Endodermal cell (in vitro differentiated cells): ENCODE results near the gene UBE2K. TPM values are rescaled to one million over a fixed set of nuclear protein-coding genes. Genes with fewer than 3 reads are reported as not detected.
A peak's percentile ranks its signal among the peaks of the same experiment; 100 is the strongest.
"Not testable (repeated sequence)": the region's sequence is repeated elsewhere in the genome, so short reads cannot be mapped to it uniquely, and the experiment has no call there.

Experiments used
- DNase-seq: peaks from one replicate; pipeline ENCODE4 v3.0.0-alpha.2; 2017
- H3K27ac ChIP-seq: 2 replicates; pipeline ENCODE4 v1.5.1; 2013; ENCODE audit warnings: mild to moderate bottlenecking, low read depth, low read length, moderate library complexity
- H3K27me3 ChIP-seq: 2 replicates; pipeline ENCODE4 v1.6.1; 2013; ENCODE audit warnings: mild to moderate bottlenecking, low read length, moderate library complexity; ENCODE audit not compliant: insufficient read depth, control insufficient read depth, poor library complexity, severe bottlenecking
- H3K36me3 ChIP-seq: 2 replicates; pipeline ENCODE4 v1.7.0; 2013; ENCODE audit warnings: mild to moderate bottlenecking, low read length, moderate library complexity; ENCODE audit not compliant: control insufficient read depth, insufficient read depth
- H3K4me1 ChIP-seq: one replicate; pipeline ENCODE4 v1.7.0; 2013; ENCODE audit warnings: low read length; ENCODE audit not compliant: control insufficient read depth, insufficient read depth
- H3K4me3 ChIP-seq: 2 replicates; pipeline ENCODE4 v1.5.1; 2013; ENCODE audit warnings: mild to moderate bottlenecking, low read length, moderate library complexity
- H3K9ac ChIP-seq: 2 replicates; pipeline ENCODE4 v1.6.1; 2013; ENCODE audit warnings: mild to moderate bottlenecking, low read length, moderate library complexity; ENCODE audit not compliant: poor library complexity, severe bottlenecking; ENCODE audit errors: extremely low read depth
- H3K9me3 ChIP-seq: 2 replicates; pipeline ENCODE4 v1.6.1; 2013; ENCODE audit warnings: mild to moderate bottlenecking, low read length, moderate library complexity; ENCODE audit not compliant: control insufficient read depth
- H3K27ac Mint-ChIP-seq: 2 replicates; pipeline ENCODE4 v1.8.0; 2020; ENCODE audit warnings: mixed read lengths
- H3K27me3 Mint-ChIP-seq: 2 replicates; pipeline ENCODE4 v1.8.0; 2021; ENCODE audit warnings: mild to moderate bottlenecking, mixed read lengths; ENCODE audit not compliant: insufficient read depth
- H3K36me3 Mint-ChIP-seq: 2 replicates; pipeline ENCODE4 v1.8.0; 2020; ENCODE audit warnings: low read depth, mixed read lengths
- H3K4me1 Mint-ChIP-seq: 2 replicates; pipeline ENCODE4 v1.8.0; 2020; ENCODE audit warnings: mixed read lengths
- H3K4me3 Mint-ChIP-seq: 2 replicates; pipeline ENCODE4 v1.8.0; 2020; ENCODE audit warnings: mild to moderate bottlenecking, moderate library complexity, mixed read lengths
- H3K9me3 Mint-ChIP-seq: 2 replicates; pipeline ENCODE4 v1.8.0; 2020; ENCODE audit warnings: mild to moderate bottlenecking, mixed read lengths
- WGBS, 2 experiments: methylation state at CpG; one replicate each; pipeline versions ENCODE4 v1.1.5 to v1.1.7; 2013; ENCODE audit warnings: missing lambda C conversion rate in 2 of 2, mixed read lengths in 1 of 2; ENCODE audit not compliant: insufficient coverage in 1 of 2, insufficient read length in 1 of 2; 5-methylcytosine and 5-hydroxymethylcytosine counted together
- total RNA-seq, 2 donors: library from RNA; stranded (reverse); fragmentation: NEBNext Ultra II Directional in 1 of 2; extraction: Animal tissue kit (Norgen Biotek cat#: 25700) in 1 of 2; gene quantifications; 2 replicates in 1 of 2; 3 replicates in 1 of 2; pipeline ENCODE4 v1.2.1, GENCODE V29; 2021
- TF ChIP-seq, protein P1 (sequence below): fragments of 200-600 bp; sonication (generic); conservative IDR thresholded peaks from 2 replicates; pipeline ENCODE4 v1.5.0; 2021; ENCODE audit warnings: antibody characterized with exemption, mild to moderate bottlenecking

UBE2K gene
- total RNA-seq, 2 donors from 2014 or later, result 139 to 143 TPM

- no peak overlapping the region for H3K9ac ChIP-seq
- Mint-ChIP-seq H3K36me3 (peaks cover 2% of the 10 kb centered on the region), H3K4me3 (no peak overlapping the region), H3K27ac (no peak overlapping the region), H3K9me3 (peaks cover 10% of the 10 kb centered on the region), H3K27me3 (no peaks in the 10 kb centered on the region), H3K4me1 (no peaks in the 10 kb centered on the region)
- no peaks in the 10 kb centered on the region for H3K4me1 ChIP-seq
- no peak overlapping the region for H3K4me3 ChIP-seq
- TF ChIP-seq, protein P1, sequence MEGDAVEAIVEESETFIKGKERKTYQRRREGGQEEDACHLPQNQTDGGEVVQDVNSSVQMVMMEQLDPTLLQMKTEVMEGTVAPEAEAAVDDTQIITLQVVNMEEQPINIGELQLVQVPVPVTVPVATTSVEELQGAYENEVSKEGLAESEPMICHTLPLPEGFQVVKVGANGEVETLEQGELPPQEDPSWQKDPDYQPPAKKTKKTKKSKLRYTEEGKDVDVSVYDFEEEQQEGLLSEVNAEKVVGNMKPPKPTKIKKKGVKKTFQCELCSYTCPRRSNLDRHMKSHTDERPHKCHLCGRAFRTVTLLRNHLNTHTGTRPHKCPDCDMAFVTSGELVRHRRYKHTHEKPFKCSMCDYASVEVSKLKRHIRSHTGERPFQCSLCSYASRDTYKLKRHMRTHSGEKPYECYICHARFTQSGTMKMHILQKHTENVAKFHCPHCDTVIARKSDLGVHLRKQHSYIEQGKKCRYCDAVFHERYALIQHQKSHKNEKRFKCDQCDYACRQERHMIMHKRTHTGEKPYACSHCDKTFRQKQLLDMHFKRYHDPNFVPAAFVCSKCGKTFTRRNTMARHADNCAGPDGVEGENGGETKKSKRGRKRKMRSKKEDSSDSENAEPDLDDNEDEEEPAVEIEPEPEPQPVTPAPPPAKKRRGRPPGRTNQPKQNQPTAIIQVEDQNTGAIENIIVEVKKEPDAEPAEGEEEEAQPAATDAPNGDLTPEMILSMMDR, result no peak
- H3K27me3 ChIP-seq, result no peaks in the 10 kb centered on the region
- no peak overlapping the region for H3K27ac ChIP-seq
- peak; percentile 41 for DNase-seq
- H3K9me3 ChIP-seq, result no peaks in the 10 kb centered on the region
- 91 to 93% methylated on average over 5 to 6 of the region's 6 CpGs for WGBS, 2 experiments
- H3K36me3 ChIP-seq, result no peaks in the 10 kb centered on the region
Observed at GRCh38 chr4:39812500-39812899, 114.6 kb downstream of the UBE2K start.

- H3K36me3 ChIP-seq, H3K27ac ChIP-seq, DNase-seq, H3K4me1 Mint-ChIP-seq, H3K27me3 Mint-ChIP-seq, H3K9me3 ChIP-seq, H3K4me3 ChIP-seq, H3K36me3 Mint-ChIP-seq, H3K4me1 ChIP-seq, H3K27me3 ChIP-seq, H3K4me3 Mint-ChIP-seq, H3K9ac ChIP-seq, H3K27ac Mint-ChIP-seq: not testable (repeated sequence)
- no CpG with 5 or more reads among the region's 1 CpG for WGBS, 2 experiments
- H3K9me3 Mint-ChIP-seq, result peaks cover 10% of the 10 kb centered on the region
Observed at GRCh38 chr4:39813033-39813432, 115.1 kb downstream of the UBE2K start.

DNA sequence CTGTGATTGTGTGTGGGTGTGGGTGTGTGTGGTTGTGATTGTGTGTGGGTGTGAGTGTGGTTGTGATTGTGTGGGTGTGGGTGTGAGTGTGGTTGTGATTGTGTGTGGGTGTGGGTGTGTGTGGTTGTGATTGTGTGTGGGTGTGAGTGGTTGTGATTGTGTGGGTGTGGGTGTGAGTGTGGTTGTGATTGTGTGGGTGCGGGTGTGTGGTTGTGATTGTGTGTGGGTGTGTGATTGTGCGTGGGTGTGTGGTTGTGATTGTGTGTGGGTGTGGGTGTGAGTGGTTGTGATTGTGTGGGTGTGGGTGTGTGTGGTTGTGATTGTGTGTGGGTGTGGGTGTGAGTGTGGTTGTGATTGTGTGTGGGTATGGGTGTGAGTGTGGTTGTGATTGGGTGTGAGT, 115.8 kb downstream of the UBE2K start:
- not testable (repeated sequence) for H3K36me3 ChIP-seq, H3K27ac ChIP-seq, H3K27ac Mint-ChIP-seq, H3K9me3 ChIP-seq, H3K36me3 Mint-ChIP-seq, DNase-seq, H3K4me3 ChIP-seq, H3K27me3 ChIP-seq, H3K4me1 Mint-ChIP-seq, H3K9ac ChIP-seq, H3K4me3 Mint-ChIP-seq, H3K27me3 Mint-ChIP-seq, H3K4me1 ChIP-seq
- WGBS, 2 experiments, result 31 to 60% methylated on average over 1 to 2 of the region's 2 CpGs
- peaks cover 10% of the 10 kb centered on the region for H3K9me3 Mint-ChIP-seq

DNA sequence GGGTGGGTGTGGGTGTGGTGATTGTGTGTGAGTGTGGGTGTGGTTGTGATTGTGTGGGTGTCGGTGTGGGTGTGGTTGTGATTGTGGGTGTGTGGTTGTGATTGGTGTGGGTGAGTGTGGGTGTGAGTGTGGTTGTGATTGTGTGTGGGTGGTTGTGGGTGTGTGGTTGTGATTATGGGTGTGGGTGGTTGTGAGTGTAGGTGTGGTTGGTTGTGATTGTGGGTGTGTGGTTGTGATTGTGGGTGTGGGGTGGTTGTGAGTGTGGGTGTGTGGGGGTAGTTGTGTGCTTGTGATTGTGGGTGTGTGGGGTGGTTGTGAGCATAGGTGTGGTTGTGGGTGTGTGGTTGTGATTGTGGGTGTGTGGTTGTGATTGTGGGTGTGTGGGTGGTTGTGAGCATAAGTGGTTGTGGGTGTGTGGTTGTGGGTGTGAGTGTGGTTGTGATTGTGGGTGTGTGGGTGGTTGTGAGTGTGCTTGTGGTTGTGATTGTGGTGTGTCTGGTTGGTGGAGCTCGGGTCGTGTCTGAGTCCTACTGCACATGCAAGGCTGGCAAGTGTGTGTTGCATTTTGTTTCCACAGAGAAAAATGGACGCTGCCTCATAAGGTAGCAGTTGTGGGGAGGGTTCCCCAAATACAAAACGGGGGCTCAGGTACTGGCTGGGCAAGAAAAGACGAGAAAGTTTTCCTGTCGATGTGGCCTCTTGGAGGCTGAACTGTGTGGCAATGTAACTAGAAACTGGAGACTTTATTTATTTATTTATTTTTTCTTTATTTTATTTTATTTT, 116.7 kb downstream of the UBE2K start:
- 96 to 98% methylated on average over 4 to 7 of the region's 7 CpGs for WGBS, 2 experiments
- H3K27me3 Mint-ChIP-seq, result no peaks in the 10 kb centered on the region
- TF ChIP-seq, protein P1, result no peak
- H3K9ac ChIP-seq, result no peak overlapping the region
- no peak overlapping the region for H3K4me3 ChIP-seq
- H3K9me3 ChIP-seq, result no peaks in the 10 kb centered on the region
- peaks cover 2% of the 10 kb centered on the region for H3K36me3 Mint-ChIP-seq
- no peak overlapping the region for H3K4me3 Mint-ChIP-seq
- no peaks in the 10 kb centered on the region for H3K36me3 ChIP-seq
- no peak overlapping the region for H3K27ac Mint-ChIP-seq
- no peaks in the 10 kb centered on the region for H3K27me3 ChIP-seq
- no peak for DNase-seq
- H3K27ac ChIP-seq, result no peak overlapping the region
- no peaks in the 10 kb centered on the region for H3K4me1 Mint-ChIP-seq
- peaks cover 10% of the 10 kb centered on the region for H3K9me3 Mint-ChIP-seq
- no peaks in the 10 kb centered on the region for H3K4me1 ChIP-seq
